K562 (cell line): Measurements from ENCODE around the gene HMCES.

Experiments used
- BRF1 ChIP-seq: IDR thresholded peaks from 3 replicates; pipeline ENCODE4 v1.6.1; 2011; ENCODE audit warnings: borderline replicate concordance, mild to moderate bottlenecking; ENCODE audit not compliant: insufficient read length; ENCODE audit errors: extremely low read depth
- FOXK1 ChIP-seq: sonication (generic); formaldehyde crosslinking; IDR thresholded peaks from 2 replicates; pipeline ENCODE4 v1.8.0; 2022; ENCODE audit warnings: missing genetic modification reagents, mild to moderate bottlenecking, borderline replicate concordance
- POLR2AphosphoS5 ChIP-seq: IDR thresholded peaks from 2 replicates; pipeline ENCODE4 v1.6.1; 2011; ENCODE audit warnings: mild to moderate bottlenecking, low read depth, low read length, moderate library complexity; ENCODE audit not compliant: control insufficient read depth, insufficient read depth
- TFAM ChIP-seq: fragments of 250-450 bp; sonication (Bioruptor Pico); conservative IDR thresholded peaks from 2 replicates; pipeline ENCODE4 v1.5.0; 2021; ENCODE audit warnings: mild to moderate bottlenecking, moderate library complexity
- ZNF253 ChIP-seq: fragments of 250-450 bp; sonication (Bioruptor Pico); conservative IDR thresholded peaks from 2 replicates; pipeline ENCODE4 v1.6.1; 2021; ENCODE audit warnings: mild to moderate bottlenecking
- TF ChIP-seq, protein P1 (sequence below): sonication (generic); formaldehyde crosslinking; IDR thresholded peaks from 2 replicates; pipeline ENCODE4 v1.8.1; 2023; ENCODE audit warnings: mild to moderate bottlenecking, missing genetic modification reagents
- TF ChIP-seq, protein P2 (sequence below): fragments of 250-450 bp; sonication (Bioruptor Pico); IDR thresholded peaks from 2 replicates; pipeline ENCODE4 v1.8.0; 2021; ENCODE audit warnings: mild to moderate bottlenecking, moderate library complexity

DNA sequence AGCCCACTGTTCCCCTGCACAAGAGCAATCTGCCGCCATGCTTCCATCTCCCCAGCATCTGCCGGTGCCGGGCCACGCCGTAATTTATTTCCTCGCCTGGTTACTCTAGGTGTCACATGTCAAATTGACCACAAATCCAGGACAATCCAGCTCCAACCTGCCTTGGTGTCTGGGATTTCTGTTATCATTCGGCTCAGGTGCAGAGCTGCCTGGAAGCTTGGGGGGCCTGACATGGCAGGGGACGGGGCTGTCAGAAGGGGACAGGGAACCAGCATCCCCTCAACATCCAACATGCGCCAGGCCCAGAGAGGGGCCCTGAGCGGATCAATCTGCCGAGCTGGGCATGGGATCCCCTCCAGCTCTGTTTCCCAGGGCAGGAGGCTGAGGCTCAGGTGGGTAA, 47.9 kb downstream of the HMCES start:
- TF ChIP-seq ZNF253: no peak
- TF ChIP-seq TFAM (CRISPR knock-in tag): no peak
- TF ChIP-seq, protein P1, sequence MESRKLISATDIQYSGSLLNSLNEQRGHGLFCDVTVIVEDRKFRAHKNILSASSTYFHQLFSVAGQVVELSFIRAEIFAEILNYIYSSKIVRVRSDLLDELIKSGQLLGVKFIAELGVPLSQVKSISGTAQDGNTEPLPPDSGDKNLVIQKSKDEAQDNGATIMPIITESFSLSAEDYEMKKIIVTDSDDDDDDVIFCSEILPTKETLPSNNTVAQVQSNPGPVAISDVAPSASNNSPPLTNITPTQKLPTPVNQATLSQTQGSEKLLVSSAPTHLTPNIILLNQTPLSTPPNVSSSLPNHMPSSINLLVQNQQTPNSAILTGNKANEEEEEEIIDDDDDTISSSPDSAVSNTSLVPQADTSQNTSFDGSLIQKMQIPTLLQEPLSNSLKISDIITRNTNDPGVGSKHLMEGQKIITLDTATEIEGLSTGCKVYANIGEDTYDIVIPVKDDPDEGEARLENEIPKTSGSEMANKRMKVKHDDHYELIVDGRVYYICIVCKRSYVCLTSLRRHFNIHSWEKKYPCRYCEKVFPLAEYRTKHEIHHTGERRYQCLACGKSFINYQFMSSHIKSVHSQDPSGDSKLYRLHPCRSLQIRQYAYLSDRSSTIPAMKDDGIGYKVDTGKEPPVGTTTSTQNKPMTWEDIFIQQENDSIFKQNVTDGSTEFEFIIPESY: no peak
- TF ChIP-seq BRF1: no peak
- no peak for TF ChIP-seq POLR2AphosphoS5
- TF ChIP-seq, protein P2, sequence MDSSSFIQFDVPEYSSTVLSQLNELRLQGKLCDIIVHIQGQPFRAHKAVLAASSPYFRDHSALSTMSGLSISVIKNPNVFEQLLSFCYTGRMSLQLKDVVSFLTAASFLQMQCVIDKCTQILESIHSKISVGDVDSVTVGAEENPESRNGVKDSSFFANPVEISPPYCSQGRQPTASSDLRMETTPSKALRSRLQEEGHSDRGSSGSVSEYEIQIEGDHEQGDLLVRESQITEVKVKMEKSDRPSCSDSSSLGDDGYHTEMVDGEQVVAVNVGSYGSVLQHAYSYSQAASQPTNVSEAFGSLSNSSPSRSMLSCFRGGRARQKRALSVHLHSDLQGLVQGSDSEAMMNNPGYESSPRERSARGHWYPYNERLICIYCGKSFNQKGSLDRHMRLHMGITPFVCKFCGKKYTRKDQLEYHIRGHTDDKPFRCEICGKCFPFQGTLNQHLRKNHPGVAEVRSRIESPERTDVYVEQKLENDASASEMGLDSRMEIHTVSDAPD: no peak
- no peak for TF ChIP-seq FOXK1 (CRISPR knock-in tag)
